HL-60/S4 (cell line): ENCODE data around the gene COG5.

Source experiments
- in situ Hi-C: fragments of 300-500 bp; cut with MboI; formaldehyde crosslinking; loops from 2 replicates; pipeline ENCODE4 v1.14.3; 2022; ENCODE audit warnings: low sequenced_read_pairs

The COG5 gene

GRCh38 chr7:107344286-107344685 lies 219.4 kb downstream of the COG5 start:
- in situ Hi-C loops, result no loop called here

- in situ Hi-C loops, result no loop called here
These were observed 225.6 kb downstream of the COG5 start for GRCh38 chr7:107338080-107338479.

GRCh38 chr7:107332488-107333269 lies 231.0 kb downstream of the COG5 start:
- in situ Hi-C loops, result no loop called here

GRCh38 chr7:107330478-107330877 lies 233.2 kb downstream of the COG5 start:
- in situ Hi-C loops, result no loop called here

GRCh38 chr7:107327986-107328569 lies 235.6 kb downstream of the COG5 start:
- in situ Hi-C loops, result no loop called here

GRCh38 chr7:107326061-107326460 lies 237.7 kb downstream of the COG5 start:
- in situ Hi-C loops, result no loop called here

- in situ Hi-C loops, result no loop called here
These were observed 241.7 kb downstream of the COG5 start for GRCh38 chr7:107322015-107322414.

GRCh38 chr7:107321611-107322010 lies 242.1 kb downstream of the COG5 start:
- in situ Hi-C loops, result no loop called here

GRCh38 chr7:107319724-107320228 lies 243.9 kb downstream of the COG5 start:
- in situ Hi-C loops, result no loop called here

- in situ Hi-C loops, result no loop called here
These were observed 245.1 kb downstream of the COG5 start for GRCh38 chr7:107318523-107319160.

GRCh38 chr7:107315716-107316220 lies 248.0 kb downstream of the COG5 start:
- in situ Hi-C loops, result no loop called here

- in situ Hi-C loops, result no loop called here
These were observed 250.4 kb downstream of the COG5 start for GRCh38 chr7:107313355-107313754.

GRCh38 chr7:107312418-107312817 lies 251.3 kb downstream of the COG5 start:
- in situ Hi-C loops, result no loop called here

- in situ Hi-C loops, result no loop called here
These were observed 254.4 kb downstream of the COG5 start for GRCh38 chr7:107309296-107309695.

- in situ Hi-C loops, result no loop called here
These were observed 259.1 kb downstream of the COG5 start for GRCh38 chr7:107304636-107305035.

GRCh38 chr7:107304063-107304462 lies 259.7 kb downstream of the COG5 start:
- in situ Hi-C loops, result no loop called here

GRCh38 chr7:107302250-107302847 lies 261.4 kb downstream of the COG5 start:
- in situ Hi-C loops, result no loop called here

- in situ Hi-C loops, result no loop called here
These were observed 269.5 kb downstream of the COG5 start for GRCh38 chr7:107294182-107294581.

GRCh38 chr7:107292591-107292990 lies 271.1 kb downstream of the COG5 start:
- in situ Hi-C loops, result no loop called here

GRCh38 chr7:107291434-107291833 lies 272.3 kb downstream of the COG5 start:
- in situ Hi-C loops, result no loop called here
